SK-N-SH (cell line): ENCODE data around the gene MIS18A.

ENCODE experiments used
- CTCF ChIP-seq: fragments of 200-600 bp; sonication (generic); IDR thresholded peaks from 2 replicates; pipeline ENCODE4 v1.6.1; 2017; ENCODE audit warnings: antibody characterized with exemption, mild to moderate bottlenecking, moderate library complexity
- ELF1 ChIP-seq: IDR thresholded peaks from 2 replicates; pipeline ENCODE4 v1.4.0; 2012
- FOXM1 ChIP-seq: IDR thresholded peaks from 2 replicates; pipeline ENCODE4 v1.4.0; 2012; ENCODE audit warnings: low read depth, mild to moderate bottlenecking
- JUND ChIP-seq: IDR thresholded peaks from 2 replicates; pipeline ENCODE4 v1.4.0; 2012
- POLR2AphosphoS5 ChIP-seq: IDR thresholded peaks from 2 replicates; pipeline ENCODE4 v1.6.1; 2012; ENCODE audit warnings: low read depth, low read length
- REST ChIP-seq: IDR thresholded peaks from 2 replicates; pipeline ENCODE4 v1.6.1; 2012; ENCODE audit warnings: mild to moderate bottlenecking, low read depth, low read length, moderate library complexity
- TAF1 ChIP-seq: IDR thresholded peaks from 2 replicates; pipeline ENCODE4 v1.6.1; 2012; ENCODE audit warnings: low read depth, mild to moderate bottlenecking, low read length, moderate library complexity, borderline replicate concordance
- TEAD4 ChIP-seq: IDR thresholded peaks from 2 replicates; pipeline ENCODE4 v1.4.0; 2012; ENCODE audit warnings: mild to moderate bottlenecking, borderline replicate concordance; ENCODE audit not compliant: insufficient read depth
- YY1 ChIP-seq: IDR thresholded peaks from 2 replicates; pipeline ENCODE4 v1.4.0; 2012; ENCODE audit warnings: low read depth, mild to moderate bottlenecking
- TF ChIP-seq, protein P1 (sequence below): fragments of 150-350 bp; IDR thresholded peaks from 2 replicates; pipeline ENCODE4 v1.6.1; 2016; ENCODE audit warnings: mild to moderate bottlenecking, low read depth, low read length

DNA sequence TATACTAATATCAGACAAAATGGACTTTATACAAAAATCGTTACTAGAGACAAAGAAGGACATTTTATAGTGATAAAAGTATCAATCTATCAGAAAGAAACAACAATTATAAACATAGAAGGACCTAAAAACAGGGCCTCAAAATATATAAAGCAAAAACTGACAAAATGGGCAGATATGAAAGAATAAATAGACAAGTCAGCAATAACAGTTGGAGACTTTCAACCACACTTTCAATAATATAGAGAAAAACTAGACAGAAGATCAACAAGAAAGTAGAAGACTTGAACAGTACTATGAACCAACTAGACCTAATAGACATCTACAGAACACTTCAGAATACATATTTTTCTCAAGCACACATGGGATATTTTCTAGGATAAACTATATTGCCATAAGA, 52.4 kb downstream of the MIS18A start:
- TF ChIP-seq ELF1 (no peak), REST (no peak), YY1 (no peak), CTCF (no peak), TEAD4 (no peak), TAF1 (no peak), FOXM1 (no peak), JUND (no peak), POLR2AphosphoS5 (no peak)
- TF ChIP-seq, protein P1, sequence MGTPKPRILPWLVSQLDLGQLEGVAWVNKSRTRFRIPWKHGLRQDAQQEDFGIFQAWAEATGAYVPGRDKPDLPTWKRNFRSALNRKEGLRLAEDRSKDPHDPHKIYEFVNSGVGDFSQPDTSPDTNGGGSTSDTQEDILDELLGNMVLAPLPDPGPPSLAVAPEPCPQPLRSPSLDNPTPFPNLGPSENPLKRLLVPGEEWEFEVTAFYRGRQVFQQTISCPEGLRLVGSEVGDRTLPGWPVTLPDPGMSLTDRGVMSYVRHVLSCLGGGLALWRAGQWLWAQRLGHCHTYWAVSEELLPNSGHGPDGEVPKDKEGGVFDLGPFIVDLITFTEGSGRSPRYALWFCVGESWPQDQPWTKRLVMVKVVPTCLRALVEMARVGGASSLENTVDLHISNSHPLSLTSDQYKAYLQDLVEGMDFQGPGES, result no peak
